Heart left ventricle (tissue), 13 donors: ENCODE data around the gene MYO1C.

Experiments
- CTCF ChIP-seq, 12 donors: fragments of 200-600 bp; sonication (generic) in 4 of 12; IDR thresholded peaks; one replicate each; pipeline versions ENCODE4 v1.5.0 to v1.8.0; 2018 to 2022; ENCODE audit warnings: antibody characterized with exemption in 12 of 12, mild to moderate bottlenecking in 5 of 12
- POLR2A ChIP-seq, 2 donors: fragments of 450-650 bp; IDR thresholded peaks; one replicate each; pipeline ENCODE4 v1.6.1; 2017; ENCODE audit warnings: antibody characterized with exemption in 2 of 2, mild to moderate bottlenecking in 2 of 2, moderate library complexity in 2 of 2
- donor health status: ischemic (EF 13 %, LVEDD 7.1; RV severe dilation, severe dysfunction).
- donor health status: DM: no; HTN: yes; CAD: no.
- donor health status: DM: no; HTN: no; CAD: no.
- donor health status: ischemic (EF 25% LVEDD 6.9; RV normal size, moderate dysfunction).
- donor health status: ischemic (EF 25% LVEDD 5.7; RV mildly dilated, moderate dysfunction).
- donor health status: ischemic (EF 35%, LVEDD 5.7; RV mildly dilated, moderate dysfunction).
- donor health status: nonischemic (EF 11% LVEDD 7.7; RV severe dilation, severe dysfunction).
- donor health status: DM: yes; HTN: yes; CAD: no.
- donor health status: PGD.
- donor health status: ischemic (EF 29% LVEDD 5.4; RV normal size, mild dysfunction).
- donor health status: nonischemic (EF 23%, LVEDD 6.1; RV moderate dilation, normal function).

DNA sequence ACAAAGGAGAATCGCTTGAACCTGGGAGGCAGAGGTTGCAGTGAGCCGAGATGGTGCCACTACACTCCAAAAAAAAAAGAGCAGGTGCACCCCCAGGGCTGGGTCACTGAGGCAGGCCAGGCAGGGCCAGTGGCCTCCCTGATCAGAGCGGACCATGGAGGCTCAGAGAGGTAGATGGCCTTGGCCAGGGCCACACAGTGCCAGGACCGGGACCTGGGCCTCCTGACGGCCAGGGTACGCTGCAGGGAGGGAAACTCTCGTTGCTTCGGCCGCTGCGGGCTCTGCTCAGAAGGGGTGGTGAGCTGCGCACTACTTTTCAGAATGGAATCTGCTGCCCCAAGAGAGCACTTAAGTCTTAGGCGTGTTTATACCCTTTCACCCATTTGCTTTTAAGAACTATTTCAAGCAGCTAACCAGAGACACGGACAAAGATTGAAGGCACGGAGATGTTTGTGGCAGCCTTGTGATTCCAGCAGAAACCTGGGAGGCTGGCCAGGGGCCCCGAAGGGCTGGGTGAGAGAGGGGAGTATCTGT is 17.1 kb downstream of the MYO1C start:
- TF ChIP-seq CTCF (IDR thresholded peaks at IDR 0.05), result no peak
- TF ChIP-seq POLR2A (IDR thresholded peaks at IDR 0.05), result no peak
